ENCODE results near the gene ACP6. TPM values are rescaled to one million over a fixed set of nuclear protein-coding genes. Genes with fewer than 3 reads are reported as not detected.
A peak's percentile ranks its signal among the peaks of the same experiment; 100 is the strongest.

ACP6 gene
- total and polyA plus RNA-seq, 10 of the 15 experiments (the other 5 are each of a cell fraction or from before 2014, with no cell fraction given) = 3.1 to 19.7 (median 9.4) TPM

DNA sequence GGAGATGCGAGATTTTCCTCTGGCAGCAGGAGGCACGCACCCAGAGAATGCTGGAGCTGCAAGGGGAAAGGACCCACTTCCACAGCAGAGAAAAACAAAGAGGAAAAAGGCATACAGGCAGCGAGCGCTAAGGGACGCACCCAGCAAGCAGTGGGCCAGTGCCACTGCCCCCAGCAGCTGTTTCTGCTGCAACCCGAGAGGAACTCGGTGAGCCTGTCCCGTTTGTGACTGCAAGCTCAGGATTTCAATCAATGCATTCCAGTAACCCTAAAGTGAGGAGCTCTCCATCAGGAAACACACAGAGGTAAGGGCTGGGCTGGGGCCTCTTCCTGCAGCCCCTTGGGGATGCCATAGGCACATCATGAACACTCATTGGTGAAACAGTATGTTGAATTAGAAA lies 58.7 kb downstream of the ACP6 start:
- DNase-seq (ENCODE audit: low read depth, low spot score) (no peak), ATAC-seq (no peak), FAIRE-seq (no peak)
- peaks cover 19% of the 10 kb centered on the region for H3K4me1 ChIP-seq (ENCODE audit: control insufficient read depth, insufficient read depth, low read length)
- 96% methylated on average over 8 of the region's 8 CpGs for WGBS (ENCODE audit: insufficient coverage, insufficient replicate concordance, low lambda C conversion rate, missing lambda C conversion rate)
- no peak overlapping the region for H2AFZ ChIP-seq (ENCODE audit: control insufficient read depth, low read depth, low read length)
- H3K27ac ChIP-seq (ENCODE audit: control insufficient read depth, insufficient read depth) = peak overlapping the region; percentile 27; the same call in 1 of the 2 replicates
- no peaks in the 10 kb centered on the region for H4K20me1 ChIP-seq (ENCODE audit: control insufficient read depth, insufficient read depth)
- no peaks in the 10 kb centered on the region for H3K9me3 ChIP-seq (replicated peaks; ENCODE audit: control insufficient read depth, insufficient read depth, low read length)
- H3K79me2 ChIP-seq (ENCODE audit: control insufficient read depth, insufficient read depth, low read length) = no peaks in the 10 kb centered on the region
- peak overlapping the region; percentile 40 for H3K4me2 ChIP-seq (ENCODE audit: control insufficient read depth, insufficient read depth)
- no peak overlapping the region for H3K9ac ChIP-seq (ENCODE audit: control insufficient read depth, insufficient read depth, low read length)
- intact Hi-C loops (cut with micrococcal nuclease; ENCODE audit: unreplicated experiment) (no loop called here), in situ Hi-C loops (cut with MboI) (no loop called here)
- no peak overlapping the region for H3K4me3 ChIP-seq
- no peak for TF ChIP-seq IRF3 (IDR thresholded peaks at IDR 0.05)
- TF ChIP-seq, protein P1, sequence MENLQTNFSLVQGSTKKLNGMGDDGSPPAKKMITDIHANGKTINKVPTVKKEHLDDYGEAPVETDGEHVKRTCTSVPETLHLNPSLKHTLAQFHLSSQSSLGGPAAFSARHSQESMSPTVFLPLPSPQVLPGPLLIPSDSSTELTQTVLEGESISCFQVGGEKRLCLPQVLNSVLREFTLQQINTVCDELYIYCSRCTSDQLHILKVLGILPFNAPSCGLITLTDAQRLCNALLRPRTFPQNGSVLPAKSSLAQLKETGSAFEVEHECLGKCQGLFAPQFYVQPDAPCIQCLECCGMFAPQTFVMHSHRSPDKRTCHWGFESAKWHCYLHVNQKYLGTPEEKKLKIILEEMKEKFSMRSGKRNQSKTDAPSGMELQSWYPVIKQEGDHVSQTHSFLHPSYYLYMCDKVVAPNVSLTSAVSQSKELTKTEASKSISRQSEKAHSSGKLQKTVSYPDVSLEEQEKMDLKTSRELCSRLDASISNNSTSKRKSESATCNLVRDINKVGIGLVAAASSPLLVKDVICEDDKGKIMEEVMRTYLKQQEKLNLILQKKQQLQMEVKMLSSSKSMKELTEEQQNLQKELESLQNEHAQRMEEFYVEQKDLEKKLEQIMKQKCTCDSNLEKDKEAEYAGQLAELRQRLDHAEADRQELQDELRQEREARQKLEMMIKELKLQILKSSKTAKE (IDR thresholded peaks at IDR 0.05; ENCODE audit: low read depth, poor library complexity, severe bottlenecking) = no peak
- TF ChIP-seq, protein P2, sequence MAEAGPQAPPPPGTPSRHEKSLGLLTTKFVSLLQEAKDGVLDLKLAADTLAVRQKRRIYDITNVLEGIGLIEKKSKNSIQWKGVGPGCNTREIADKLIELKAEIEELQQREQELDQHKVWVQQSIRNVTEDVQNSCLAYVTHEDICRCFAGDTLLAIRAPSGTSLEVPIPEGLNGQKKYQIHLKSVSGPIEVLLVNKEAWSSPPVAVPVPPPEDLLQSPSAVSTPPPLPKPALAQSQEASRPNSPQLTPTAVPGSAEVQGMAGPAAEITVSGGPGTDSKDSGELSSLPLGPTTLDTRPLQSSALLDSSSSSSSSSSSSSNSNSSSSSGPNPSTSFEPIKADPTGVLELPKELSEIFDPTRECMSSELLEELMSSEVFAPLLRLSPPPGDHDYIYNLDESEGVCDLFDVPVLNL (IDR thresholded peaks at IDR 0.05; ENCODE audit: low read depth, low read length) = no peak
- TF ChIP-seq RBBP5 (conservative IDR thresholded peaks at IDR 0.05) = no peak
- no peak for TF ChIP-seq RB1 (IDR thresholded peaks at IDR 0.05; ENCODE audit: borderline replicate concordance)
- no peak for TF ChIP-seq ZNF592 (IDR thresholded peaks at IDR 0.05)
- RAD21 ChIA-PET (ENCODE audit: unreplicated experiment) = no interaction called here
- peaks cover 1 to 10% of the 10 kb centered on the region in 2 experiments; a peak in 3 of 4 replicates for H3K36me3 ChIP-seq (ENCODE audit: control insufficient read depth in 2 of 2, insufficient read depth in 2 of 2, low read length in 1 of 2)
- CTCF ChIA-PET = interaction anchor here (0.9 to 2.0 kb wide), 5 partner anchors 13 to 337 kb away, joined by 3 to 6 read pairs (median 3); no protein-coding TSS in a partner anchor
- no peaks in the 10 kb centered on the region for H3K27me3 ChIP-seq (replicated peaks in 1 of 2; ENCODE audit: control insufficient read depth in 2 of 2, insufficient read depth in 2 of 2, low read length in 1 of 2)
- POLR2A ChIA-PET = interaction anchor here (1.6 kb wide), 1 partner anchor 12 kb away, joined by 3 read pairs; no protein-coding TSS in a partner anchor
- SMC1A ChIA-PET (ENCODE audit: uncharacterized antibody, unreplicated experiment) = interaction anchor here (1.1 to 1.6 kb wide), 3 partner anchors 13 to 18 kb away, joined by 3 to 4 read pairs (median 3); no protein-coding TSS in a partner anchor
- no TSS peak for BruUV-seq (replicated peaks)
